Endometrium (tissue), 2 donors: Measurements from ENCODE around the gene TNIP1.

Source experiments
- FAIRE-seq: peaks from 2 replicates; lab custom pipeline; 2012; peaks lifted over from hg19 to GRCh38; lab: Jason Lieb, UNC
- donor health status: control.
- donor health status: control.

TNIP1 gene

GRCh38 chr5:151080613-151081430 is at the start of gene TNIP1:
TSS of gene TNIP1 (minus strand) at chr5:151081034. CDS start at chr5:151065095, 15,939 bp downstream.
- no peak for FAIRE-seq

- no peak for FAIRE-seq
These were observed 49.5 kb upstream of the TNIP1 start for GRCh38 chr5:151130235-151130921.

- no peak for FAIRE-seq
These were observed 48.0 kb upstream of the TNIP1 start for GRCh38 chr5:151128817-151129216.

- FAIRE-seq = no peak
These were observed 47.1 kb upstream of the TNIP1 start for GRCh38 chr5:151127926-151128325.

GRCh38 chr5:151126199-151126645 is 45.4 kb upstream of the TNIP1 start:
- FAIRE-seq = no peak

GRCh38 chr5:151125421-151125820 is 44.6 kb upstream of the TNIP1 start:
- FAIRE-seq = no peak

- FAIRE-seq = no peak
These were observed 43.3 kb upstream of the TNIP1 start for GRCh38 chr5:151123897-151124751.

GRCh38 chr5:151122828-151123227 is 42.0 kb upstream of the TNIP1 start:
- no peak for FAIRE-seq

GRCh38 chr5:151121665-151122064 is 40.8 kb upstream of the TNIP1 start:
- no peak for FAIRE-seq

- FAIRE-seq = no peak
These were observed 40.3 kb upstream of the TNIP1 start for GRCh38 chr5:151121095-151121494.

- FAIRE-seq = no peak
These were observed 38.2 kb upstream of the TNIP1 start for GRCh38 chr5:151118913-151119575.

- no peak for FAIRE-seq
These were observed 34.6 kb upstream of the TNIP1 start for GRCh38 chr5:151115272-151115905.

GRCh38 chr5:151113651-151114050 is 32.8 kb upstream of the TNIP1 start:
- FAIRE-seq = no peak

- no peak for FAIRE-seq
These were observed 30.2 kb upstream of the TNIP1 start for GRCh38 chr5:151110992-151111391.

- FAIRE-seq = no peak
These were observed 29.4 kb upstream of the TNIP1 start for GRCh38 chr5:151110122-151110681.

GRCh38 chr5:151108566-151108965 is 27.7 kb upstream of the TNIP1 start:
- FAIRE-seq = no peak

GRCh38 chr5:151107738-151108520 is 27.1 kb upstream of the TNIP1 start:
- no peak for FAIRE-seq

GRCh38 chr5:151107084-151107483 is 26.2 kb upstream of the TNIP1 start:
- FAIRE-seq = no peak

GRCh38 chr5:151106509-151106908 is 25.7 kb upstream of the TNIP1 start:
- FAIRE-seq = no peak

GRCh38 chr5:151106043-151106442 is 25.2 kb upstream of the TNIP1 start:
- no peak for FAIRE-seq
